ENCODE results near the gene PHB1. TPM values are rescaled to one million over a fixed set of nuclear protein-coding genes. Genes with fewer than 3 reads are reported as not detected.

The PHB1 gene
- polyA plus RNA-seq, 1 of the 3 experiments (the other 2 are of a cell fraction), result 379 TPM

DNA sequence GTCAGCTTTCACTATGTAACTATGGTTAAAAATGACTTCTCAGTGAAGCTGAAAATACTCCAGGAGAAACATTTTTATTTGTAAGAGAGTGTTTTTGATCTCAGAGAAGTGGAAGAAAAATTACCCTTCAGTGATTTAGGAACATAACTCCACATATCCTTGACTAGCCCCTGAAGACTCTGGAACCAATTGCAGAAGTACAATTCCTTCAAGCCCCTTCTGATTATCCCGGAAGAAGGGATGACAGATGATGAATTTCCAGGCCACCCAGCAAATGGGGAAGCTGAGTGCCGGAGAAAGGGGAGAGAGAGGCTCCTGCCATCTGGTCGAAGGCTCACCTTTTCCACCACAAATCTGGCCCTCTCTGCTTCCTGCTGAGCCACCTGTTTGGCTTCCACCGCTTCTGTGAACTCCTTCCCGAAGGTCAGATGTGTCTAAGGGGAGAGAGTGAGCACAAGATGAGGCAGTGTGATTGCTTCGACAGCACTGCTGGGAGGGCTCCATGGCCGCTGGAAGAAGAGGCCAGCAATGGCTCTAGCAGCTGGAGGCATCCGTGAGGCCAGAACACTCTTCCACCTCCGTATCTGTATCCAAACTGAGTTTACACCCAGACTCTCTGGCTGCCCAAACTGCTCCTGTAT, 8.1 kb downstream of the PHB1 start:
- Histone ChIP-seq H2AFZ (ENCODE audit: low read depth) (no peak overlapping the region), H3K79me2 (ENCODE audit: insufficient read depth) (no peaks in the 10 kb centered on the region), H3K4me1 (ENCODE audit: control insufficient read depth in 1 of 2, insufficient read depth in 2 of 2, low read depth in 1 of 2, low read length in 1 of 2) (peaks cover 0 to 4% of the 10 kb centered on the region in 2 experiments; a peak in 1 of 4 replicates), H3K9me2 (no peaks in the 10 kb centered on the region), H3K27ac (ENCODE audit: low read depth in 2 of 2, low read length in 1 of 2) (no peak overlapping the region), H3K4me2 (no peak overlapping the region), H3K9me3 (no peaks in the 10 kb centered on the region), H3K4me3 (ENCODE audit: low read depth in 2 of 2, low read length in 1 of 2) (no peak overlapping the region), H3K27me3 (ENCODE audit: insufficient read depth) (no peaks in the 10 kb centered on the region), H3K36me3 (replicated peaks in 1 of 2; ENCODE audit: control insufficient read depth in 1 of 2, insufficient read depth in 2 of 2, low read length in 1 of 2) (peaks cover 64 to 72% of the 10 kb centered on the region in 2 experiments), H3F3A (replicated peaks; ENCODE audit: insufficient read depth) (peaks cover 4% of the 10 kb centered on the region), H4K20me1 (ENCODE audit: insufficient read depth) (no peaks in the 10 kb centered on the region), H3K9ac (no peak overlapping the region)
- CTCF ChIA-PET, result interaction anchor here (1.1 to 24.3 kb wide), 20 partner anchors 9 to 295 kb away, joined by 3 to 496 read pairs (median 16); partner anchors contain the start of genes NGFR, NXPH3 and PHOSPHO1
- no peak for DNase-seq
- 95% methylated on average over 7 of the region's 9 CpGs for WGBS (ENCODE audit: low lambda C conversion rate)
- TF ChIP-seq ELF1 (IDR thresholded peaks at IDR 0.05) (no peak), TCF12 (IDR thresholded peaks at IDR 0.05) (no peak), EP300 (IDR thresholded peaks at IDR 0.05; ENCODE audit: borderline replicate concordance in 1 of 2, low read depth in 1 of 2, low read length in 1 of 2) (no peak), RFX5 (IDR thresholded peaks at IDR 0.05; ENCODE audit: low read length) (no peak), GATA2 (CRISPR knock-in tag; IDR thresholded peaks at IDR 0.05) (no peak), SIN3A (IDR thresholded peaks at IDR 0.05; ENCODE audit: borderline replicate concordance, low read depth, low read length) (no peak), FOSL2 (IDR thresholded peaks at IDR 0.05; ENCODE audit: borderline replicate concordance, low read depth) (no peak), YY1 (IDR thresholded peaks at IDR 0.05; ENCODE audit: low read depth) (no peak)
- TF ChIP-seq, protein P1, sequence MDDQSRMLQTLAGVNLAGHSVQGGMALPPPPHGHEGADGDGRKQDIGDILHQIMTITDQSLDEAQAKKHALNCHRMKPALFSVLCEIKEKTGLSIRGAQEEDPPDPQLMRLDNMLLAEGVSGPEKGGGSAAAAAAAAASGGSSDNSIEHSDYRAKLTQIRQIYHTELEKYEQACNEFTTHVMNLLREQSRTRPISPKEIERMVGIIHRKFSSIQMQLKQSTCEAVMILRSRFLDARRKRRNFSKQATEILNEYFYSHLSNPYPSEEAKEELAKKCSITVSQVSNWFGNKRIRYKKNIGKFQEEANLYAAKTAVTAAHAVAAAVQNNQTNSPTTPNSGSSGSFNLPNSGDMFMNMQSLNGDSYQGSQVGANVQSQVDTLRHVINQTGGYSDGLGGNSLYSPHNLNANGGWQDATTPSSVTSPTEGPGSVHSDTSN (IDR thresholded peaks at IDR 0.05), result no peak
- TF ChIP-seq, protein P2, sequence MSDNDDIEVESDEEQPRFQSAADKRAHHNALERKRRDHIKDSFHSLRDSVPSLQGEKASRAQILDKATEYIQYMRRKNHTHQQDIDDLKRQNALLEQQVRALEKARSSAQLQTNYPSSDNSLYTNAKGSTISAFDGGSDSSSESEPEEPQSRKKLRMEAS (IDR thresholded peaks at IDR 0.05; ENCODE audit: low read depth), result no peak
- TF ChIP-seq, protein P3, sequence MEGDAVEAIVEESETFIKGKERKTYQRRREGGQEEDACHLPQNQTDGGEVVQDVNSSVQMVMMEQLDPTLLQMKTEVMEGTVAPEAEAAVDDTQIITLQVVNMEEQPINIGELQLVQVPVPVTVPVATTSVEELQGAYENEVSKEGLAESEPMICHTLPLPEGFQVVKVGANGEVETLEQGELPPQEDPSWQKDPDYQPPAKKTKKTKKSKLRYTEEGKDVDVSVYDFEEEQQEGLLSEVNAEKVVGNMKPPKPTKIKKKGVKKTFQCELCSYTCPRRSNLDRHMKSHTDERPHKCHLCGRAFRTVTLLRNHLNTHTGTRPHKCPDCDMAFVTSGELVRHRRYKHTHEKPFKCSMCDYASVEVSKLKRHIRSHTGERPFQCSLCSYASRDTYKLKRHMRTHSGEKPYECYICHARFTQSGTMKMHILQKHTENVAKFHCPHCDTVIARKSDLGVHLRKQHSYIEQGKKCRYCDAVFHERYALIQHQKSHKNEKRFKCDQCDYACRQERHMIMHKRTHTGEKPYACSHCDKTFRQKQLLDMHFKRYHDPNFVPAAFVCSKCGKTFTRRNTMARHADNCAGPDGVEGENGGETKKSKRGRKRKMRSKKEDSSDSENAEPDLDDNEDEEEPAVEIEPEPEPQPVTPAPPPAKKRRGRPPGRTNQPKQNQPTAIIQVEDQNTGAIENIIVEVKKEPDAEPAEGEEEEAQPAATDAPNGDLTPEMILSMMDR (IDR thresholded peaks at IDR 0.05), result no peak
- POLR2A ChIA-PET, result interaction anchor here (0.6 kb wide), 1 partner anchor 22 kb away, joined by 4 read pairs; no protein-coding TSS in a partner anchor

DNA sequence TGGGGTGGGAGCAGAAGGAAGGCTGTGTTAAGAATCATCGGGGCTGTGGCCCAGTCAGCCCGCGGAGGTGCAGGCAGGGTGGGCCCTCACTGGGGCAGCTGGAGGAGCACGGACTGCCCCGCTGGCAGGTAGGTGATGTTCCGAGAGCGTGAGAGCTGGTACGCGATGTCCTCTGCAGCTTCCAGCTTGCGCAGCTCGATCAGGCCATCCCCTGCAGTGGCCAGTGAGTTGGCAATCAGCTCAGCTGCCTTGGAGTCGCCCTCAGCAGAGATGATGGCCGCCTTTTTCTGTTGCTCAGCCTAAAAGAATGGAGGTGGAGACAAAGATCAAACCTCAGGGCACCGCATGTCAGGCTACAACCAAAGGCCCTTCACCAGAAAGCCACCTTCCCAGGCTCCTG, 9.8 kb downstream of the PHB1 start:
- no peaks in the 10 kb centered on the region for H3K79me2 ChIP-seq (ENCODE audit: insufficient read depth)
- no peak overlapping the region for H3K9ac ChIP-seq
- H3K36me3 ChIP-seq (replicated peaks in 1 of 2; ENCODE audit: control insufficient read depth in 1 of 2, insufficient read depth in 2 of 2, low read length in 1 of 2), result peaks cover 49 to 60% of the 10 kb centered on the region in 2 experiments
- H3K9me3 ChIP-seq, result no peaks in the 10 kb centered on the region
- H3K4me2 ChIP-seq, result no peak overlapping the region
- ChIA-PET POLR2A (no interaction called here), CTCF (interaction anchor here (1.4 to 24.3 kb wide), 5 partner anchors 32 to 163 kb away, joined by 3 to 496 read pairs (median 42); partner anchors contain the start of gene NGFR)
- no peak for TF ChIP-seq FOXM1 (IDR thresholded peaks at IDR 0.05; ENCODE audit: low read depth)
- peaks cover 0 to 4% of the 10 kb centered on the region in 2 experiments; a peak in 1 of 4 replicates for H3K4me1 ChIP-seq (ENCODE audit: control insufficient read depth in 1 of 2, insufficient read depth in 2 of 2, low read depth in 1 of 2, low read length in 1 of 2)
- 93% methylated on average over 8 of the region's 14 CpGs for WGBS (ENCODE audit: low lambda C conversion rate)
- no peaks in the 10 kb centered on the region for H3K9me2 ChIP-seq
- H3K4me3 ChIP-seq (ENCODE audit: low read depth in 2 of 2, low read length in 1 of 2), result no peak overlapping the region
- no peaks in the 10 kb centered on the region for H4K20me1 ChIP-seq (ENCODE audit: insufficient read depth)
- H2AFZ ChIP-seq (ENCODE audit: low read depth), result no peak overlapping the region
- peaks cover 4% of the 10 kb centered on the region for H3F3A ChIP-seq (replicated peaks; ENCODE audit: insufficient read depth)
- no peak overlapping the region for H3K27ac ChIP-seq (ENCODE audit: low read depth in 2 of 2, low read length in 1 of 2)
- no peaks in the 10 kb centered on the region for H3K27me3 ChIP-seq (ENCODE audit: insufficient read depth)
- DNase-seq, result no peak

All from SK-N-SH (cell line).